Inferior parietal cortex (tissue), 1 donor: ENCODE data around the gene GSS.

Experiments
- DNase-seq: peaks from one replicate; pipeline ENCODE4 v3.0.0-alpha.2; 2016; ENCODE audit errors: extremely low spot score

The GSS gene

GRCh38 chr20:34978092-34978744 is 22.6 kb upstream of the GSS start:
- no peak for DNase-seq

DNA sequence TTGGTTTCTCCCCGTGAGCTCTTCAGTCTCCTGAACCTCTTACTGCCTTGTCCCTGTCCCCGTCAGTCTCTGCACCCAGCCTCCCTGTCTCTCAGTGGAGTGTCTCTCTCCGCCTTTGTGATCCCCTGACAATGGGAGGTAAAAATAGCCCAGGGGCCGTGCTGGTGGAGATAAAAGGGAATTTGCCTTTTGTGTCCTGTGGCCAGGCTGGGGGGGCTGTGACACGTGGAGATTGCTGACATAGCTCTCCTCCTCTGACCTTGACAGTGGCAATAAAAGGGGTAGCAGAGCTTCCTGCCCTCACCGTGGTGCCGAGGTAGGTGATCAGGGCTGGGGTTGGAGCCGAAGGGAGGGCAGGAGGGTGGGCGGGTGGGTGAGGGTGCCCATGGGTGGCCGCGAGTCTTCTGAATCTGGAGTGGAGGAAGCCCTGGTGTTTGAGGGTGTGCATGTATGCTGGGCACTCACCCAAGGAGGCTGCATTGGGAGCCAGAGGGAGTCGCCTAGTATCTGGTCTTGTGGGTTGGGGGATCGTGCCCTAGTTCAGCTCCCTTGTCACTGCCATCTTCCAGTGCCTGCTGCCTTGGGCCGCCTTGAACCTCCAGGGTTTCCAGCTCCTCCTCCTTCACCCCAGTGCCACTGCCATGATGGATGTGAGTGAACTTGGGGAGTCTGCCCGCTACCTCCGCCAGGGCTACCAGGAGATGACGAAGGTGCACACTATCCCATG is 21.9 kb upstream of the GSS start:
- DNase-seq, result no peak

DNA sequence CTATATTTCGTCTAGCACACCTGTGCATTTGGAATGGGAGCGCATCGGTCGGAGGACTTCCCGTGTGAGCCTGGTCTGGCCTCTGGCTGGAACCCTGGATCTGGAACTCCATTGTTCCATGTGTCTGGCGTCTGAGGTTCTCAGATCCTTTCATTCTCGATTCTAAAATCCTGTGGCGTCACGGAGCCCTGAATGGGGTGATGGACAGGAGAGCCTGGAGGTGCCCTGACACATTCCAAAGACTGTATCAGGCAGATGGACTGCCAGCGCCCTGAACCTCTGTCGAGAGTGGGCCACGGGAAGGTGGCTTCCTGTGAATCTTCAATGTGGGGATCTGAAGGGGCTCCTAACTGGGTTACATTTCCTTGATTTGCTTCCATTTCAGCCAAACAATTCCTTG is 20.7 kb upstream of the GSS start:
- no peak for DNase-seq

DNA sequence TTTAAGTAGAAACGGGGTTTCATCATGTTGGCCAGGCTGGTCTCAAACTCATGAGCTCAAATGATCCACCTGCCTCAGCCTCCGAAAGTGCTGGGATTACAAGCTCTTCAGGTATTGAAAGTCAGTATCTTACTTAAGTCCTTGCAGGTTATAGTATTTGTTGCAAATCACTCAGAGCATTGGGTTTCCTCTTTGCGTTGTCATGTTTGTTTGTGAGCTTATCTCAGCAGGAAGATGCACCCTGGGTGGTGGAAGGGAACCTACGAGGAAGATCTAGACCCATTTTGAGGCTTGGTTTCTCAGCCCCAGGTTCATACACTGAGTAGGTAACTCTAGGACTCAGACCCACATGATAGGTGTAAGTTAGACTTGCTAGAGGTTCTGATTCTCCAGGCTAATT is 18.6 kb upstream of the GSS start:
- no peak for DNase-seq

- no peak for DNase-seq
Measured at GRCh38 chr20:34971561-34972235, 16.1 kb upstream of the GSS start.

GRCh38 chr20:34970846-34971560 is 15.4 kb upstream of the GSS start:
- DNase-seq, result no peak

- DNase-seq, result peak; percentile 55
Measured at GRCh38 chr20:34970193-34970840, 14.7 kb upstream of the GSS start.

GRCh38 chr20:34968042-34968775 is 12.6 kb upstream of the GSS start:
- DNase-seq, result no peak

DNA sequence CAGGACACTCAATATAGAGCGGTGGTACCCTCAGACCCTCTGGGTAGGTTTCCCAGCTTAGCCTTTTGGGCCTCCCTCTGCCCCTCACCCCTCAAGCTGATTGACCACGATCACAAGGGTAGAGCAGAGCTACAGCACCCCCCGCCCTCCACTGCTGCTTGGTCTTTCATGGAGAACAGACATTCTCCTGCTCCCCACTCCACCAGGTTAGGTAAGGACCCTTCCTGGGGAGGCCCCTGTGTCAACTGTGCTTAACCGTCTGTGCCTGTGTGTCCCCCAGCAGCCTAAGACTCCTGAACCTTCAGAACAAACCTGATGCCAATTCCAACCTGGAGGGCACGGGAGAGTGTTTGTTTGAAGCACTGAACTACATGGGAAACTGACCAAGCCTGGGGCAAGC is 11.8 kb upstream of the GSS start:
- no peak for DNase-seq

DNA sequence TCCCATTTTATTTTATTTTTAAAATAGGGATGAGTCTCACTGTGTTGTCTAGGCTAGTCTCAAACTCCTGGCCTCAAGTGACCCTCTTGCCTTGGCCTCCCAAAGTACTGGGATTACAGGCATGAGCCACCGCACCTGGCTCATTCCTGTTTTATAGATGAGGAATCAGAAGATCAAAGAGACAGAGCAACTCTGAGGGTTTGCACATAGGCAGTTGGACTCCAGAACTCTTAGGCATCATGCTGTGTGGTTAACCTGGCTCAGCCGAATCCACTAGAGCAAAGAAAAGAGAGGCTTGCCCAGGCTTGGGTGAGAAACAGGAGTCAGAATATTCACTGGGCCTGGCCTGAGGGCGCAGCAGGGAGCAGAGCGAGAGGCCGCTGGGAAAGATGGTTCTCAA is 9.4 kb upstream of the GSS start:
- DNase-seq, result no peak

DNA sequence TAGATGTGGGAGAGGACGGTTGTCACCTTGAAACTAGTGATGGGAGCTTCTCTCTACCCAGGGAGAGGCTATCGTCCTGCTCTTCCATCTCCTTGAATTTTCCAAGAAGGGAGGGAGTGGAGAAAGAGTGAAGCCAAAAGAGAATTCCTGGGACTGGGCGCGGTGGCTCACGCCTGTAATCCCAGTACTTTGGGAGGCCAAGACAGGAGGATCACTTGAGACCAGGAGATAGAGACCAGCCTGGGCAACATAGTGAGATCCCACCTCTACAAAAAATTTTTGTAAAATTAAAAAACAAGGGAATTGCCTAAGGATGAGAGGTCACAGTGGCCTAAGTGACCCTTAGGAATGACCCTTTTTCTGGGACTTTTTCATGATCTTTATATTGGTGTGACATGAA is 8.9 kb upstream of the GSS start:
- DNase-seq, result no peak

DNA sequence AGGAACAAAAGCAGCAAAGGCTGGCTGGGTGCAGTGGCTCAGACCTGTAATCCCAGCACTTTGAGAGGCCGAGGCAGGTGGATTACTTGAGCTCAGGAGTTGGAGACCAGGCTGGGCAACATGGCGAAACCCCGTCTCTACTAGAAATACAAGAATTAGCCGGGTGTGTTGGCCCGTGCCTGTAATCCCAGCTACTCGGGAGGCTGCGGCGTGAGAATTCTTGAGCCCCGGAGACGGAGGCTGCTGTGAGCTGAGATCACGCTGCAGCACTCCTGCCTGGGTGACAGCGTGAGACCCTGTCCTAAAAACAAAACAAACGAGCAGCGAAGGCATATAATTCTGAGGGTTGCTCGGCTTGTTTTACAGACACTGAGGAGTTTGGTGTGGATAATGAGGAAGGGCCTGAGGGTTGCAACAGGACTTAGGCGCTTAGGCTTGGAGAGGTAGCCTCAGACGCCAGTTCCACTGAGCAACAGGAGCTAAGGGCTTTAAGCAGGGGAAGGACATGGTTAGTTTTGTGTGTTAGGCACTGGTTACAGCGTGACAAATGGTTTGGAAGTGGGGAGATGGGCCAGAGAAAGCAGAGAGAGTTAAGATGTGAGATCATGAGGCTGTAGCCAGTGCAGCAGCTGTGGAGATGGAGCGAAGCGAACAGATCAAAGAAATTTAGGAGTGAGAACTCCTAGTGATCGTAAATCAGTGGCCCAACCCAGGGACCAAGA is 1.3 kb upstream of the GSS start:
- no peak for DNase-seq

DNA sequence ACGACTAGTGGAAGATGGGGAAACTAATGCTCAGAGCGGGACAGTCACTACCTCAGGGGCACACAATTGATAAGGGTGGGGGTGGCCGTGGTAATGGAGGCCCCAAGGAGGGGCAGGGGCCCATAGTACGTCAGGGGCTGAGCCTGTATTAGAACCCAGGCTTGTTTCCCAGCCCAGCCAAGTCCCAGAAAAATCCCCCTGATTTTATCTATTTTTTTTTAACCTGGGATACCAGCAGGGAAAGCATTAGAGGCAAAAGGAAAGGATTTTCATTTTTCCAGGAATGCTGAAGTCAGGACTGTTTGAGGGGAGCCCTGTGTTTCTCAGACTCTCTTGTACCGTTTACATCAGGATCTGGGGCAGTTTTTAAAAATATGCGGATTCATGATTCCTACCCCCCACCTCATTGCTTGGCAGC is 444 bp upstream of the GSS start:
- DNase-seq, result peak; percentile 11

DNA sequence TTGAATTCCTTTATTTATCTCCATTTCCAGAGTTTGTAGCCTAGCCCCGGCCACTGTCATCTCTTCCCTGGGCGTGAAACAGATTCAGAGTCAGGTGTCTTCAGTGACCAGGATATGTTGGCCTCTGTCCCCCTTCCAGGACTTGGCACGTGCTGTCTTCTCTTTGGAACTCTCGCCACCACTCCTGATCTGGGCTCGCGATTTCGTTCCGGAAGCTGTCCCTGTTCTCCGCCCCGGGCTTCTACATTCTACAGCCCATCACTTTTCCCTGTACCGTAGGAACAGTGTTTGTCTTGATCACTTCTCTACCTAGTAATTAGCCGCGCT is 739 bp downstream of the GSS start:
- no peak for DNase-seq

- DNase-seq, result no peak
Measured at GRCh38 chr20:34953960-34954359, 1.6 kb downstream of the GSS start.

DNA sequence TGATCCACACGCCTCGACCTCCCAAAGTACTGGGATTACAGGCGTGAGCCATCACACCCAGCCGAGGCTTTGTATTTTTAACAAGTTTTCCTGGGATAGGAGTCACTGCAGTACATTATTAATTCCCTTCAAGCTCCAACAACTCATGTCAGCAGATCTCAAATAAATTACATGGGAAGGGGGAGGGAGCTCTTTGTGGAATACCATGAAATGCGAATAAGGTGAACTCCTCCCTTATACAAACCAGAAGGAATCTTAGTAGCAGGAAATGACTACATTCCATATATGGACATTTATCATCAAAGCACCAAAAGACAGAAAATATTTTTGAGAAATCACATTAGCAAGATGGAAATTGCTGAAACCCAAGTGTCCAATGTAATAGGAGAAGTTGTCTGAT is 2.9 kb downstream of the GSS start:
- no peak for DNase-seq

GRCh38 chr20:34951652-34952051 is 4.0 kb downstream of the GSS start:
- DNase-seq, result no peak

GRCh38 chr20:34951252-34951651 is 4.4 kb downstream of the GSS start:
- DNase-seq, result no peak

DNA sequence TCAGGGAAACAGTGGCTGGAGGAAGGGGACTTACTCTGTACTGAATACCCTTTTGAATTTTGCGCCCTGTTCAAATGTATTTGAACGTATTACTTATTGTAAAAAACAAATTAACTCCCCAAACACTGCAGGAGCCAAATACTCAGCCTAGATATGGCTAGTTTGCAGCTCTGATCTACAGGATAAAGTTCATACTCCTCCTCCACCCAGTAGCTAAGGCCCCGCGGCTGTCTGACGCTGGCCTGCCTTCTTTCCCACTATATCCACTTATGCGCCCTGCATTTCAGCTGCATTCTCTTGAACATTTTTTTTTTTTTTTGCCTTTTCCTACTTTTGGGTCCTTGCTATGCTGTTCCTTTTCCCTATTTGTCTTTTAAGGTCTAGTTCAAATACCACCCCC is 6.5 kb downstream of the GSS start:
- no peak for DNase-seq

DNA sequence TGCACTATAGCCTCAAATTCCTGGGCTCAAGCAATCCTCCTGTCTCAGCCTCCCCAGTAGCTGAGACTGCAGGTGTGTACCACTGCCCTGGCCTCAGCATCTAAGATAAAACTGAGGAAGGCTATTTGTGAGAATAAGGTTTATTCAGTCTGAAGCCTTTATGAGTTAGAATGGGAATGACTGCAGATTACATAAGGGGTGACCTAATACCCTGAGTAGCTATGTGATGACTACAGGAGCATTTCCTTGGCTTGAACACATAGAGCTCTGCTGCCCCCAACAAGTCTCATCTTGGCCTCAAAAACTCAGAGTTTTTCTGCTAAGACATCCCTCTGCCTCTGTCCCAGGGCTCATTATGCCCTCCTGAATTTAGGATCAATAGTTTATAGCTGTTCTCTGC is 7.6 kb downstream of the GSS start:
- no peak for DNase-seq

DNA sequence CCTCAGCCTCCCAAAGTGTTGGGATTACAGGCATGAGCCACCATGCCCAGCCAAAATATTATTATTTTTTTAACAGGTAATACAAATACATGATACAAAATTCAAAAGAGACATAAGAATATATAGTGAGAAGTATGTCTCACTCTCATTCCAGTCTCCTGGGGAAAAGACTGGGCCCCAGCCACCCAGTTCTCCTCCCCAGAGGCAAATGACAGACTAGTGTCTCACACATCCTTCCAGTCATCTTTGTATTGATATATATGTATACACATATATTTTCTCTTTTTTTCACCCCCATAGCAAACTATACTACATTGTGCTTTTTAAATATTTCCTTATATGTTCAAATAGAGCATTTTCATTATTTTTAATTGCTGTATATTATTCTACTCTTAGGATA is 8.3 kb downstream of the GSS start:
- no peak for DNase-seq
